OCI-LY3 (cell line): ENCODE data around the gene C17orf67.

Experiments used
- H2AFZ ChIP-seq: fragments of 200-600, 300-600 bp; shearing (Covaris generic); 2 replicates; pipeline ENCODE4 v1.6.0; 2014; ENCODE audit warnings: antibody characterized with exemption, low read depth, low read length
- H3K27ac ChIP-seq: fragments of 200-600, 300-600 bp; sonication (generic); 2 replicates; pipeline ENCODE4 v1.5.1; 2014; ENCODE audit warnings: mild to moderate bottlenecking, low read length, moderate library complexity, mixed read lengths
- H3K27me3 ChIP-seq: fragments of 200-600, 300-600 bp; sonication (generic); 2 replicates; pipeline ENCODE4 v1.6.1; 2014; ENCODE audit warnings: low read depth, low read length, mixed read lengths
- H3K36me3 ChIP-seq: fragments of 200-600, 300-600 bp; sonication (generic); replicated peaks from 2 replicates; pipeline ENCODE3; 2014; ENCODE audit warnings: low read depth, low read length, mixed read lengths
- H3K4me1 ChIP-seq: fragments of 300-600, 200-600 bp; sonication (generic); 2 replicates; pipeline ENCODE4 v1.6.1; 2014; ENCODE audit warnings: low read length, mixed read lengths
- H3K4me2 ChIP-seq: fragments of 200-600, 300-600 bp; sonication (generic); 2 replicates; pipeline ENCODE4 v1.6.1; 2014; ENCODE audit warnings: low read length, mixed read lengths
- H3K4me3 ChIP-seq: fragments of 300-600, 200-600 bp; sonication (generic); 2 replicates; pipeline ENCODE4 v1.5.1; 2014; ENCODE audit warnings: antibody characterized with exemption, mild to moderate bottlenecking, low read length, moderate library complexity
- H3K79me2 ChIP-seq: fragments of 300-600, 200-600 bp; shearing (Covaris generic); 2 replicates; pipeline ENCODE4 v1.6.1; 2014; ENCODE audit warnings: mild to moderate bottlenecking, low read length, mixed read lengths
- H3K9ac ChIP-seq: fragments of 300-600, 200-600 bp; shearing (Covaris generic); 2 replicates; pipeline ENCODE4 v1.6.0; 2014; ENCODE audit warnings: mild to moderate bottlenecking, low read length, moderate library complexity
- H3K9me3 ChIP-seq: fragments of 200-600, 300-600 bp; shearing (Covaris generic); 2 replicates; pipeline ENCODE4 v1.6.1; 2014; ENCODE audit warnings: low read length, mixed read lengths; ENCODE audit not compliant: insufficient read depth
- H4K20me1 ChIP-seq: fragments of 200-600, 300-600 bp; sonication (generic); 2 replicates; pipeline ENCODE4 v1.6.1; 2016; ENCODE audit warnings: low read length, mixed read lengths; ENCODE audit not compliant: insufficient read depth
- EZH2phosphoT487 ChIP-seq: fragments of 200-600 bp; shearing (Covaris generic); IDR thresholded peaks from 2 replicates; pipeline ENCODE4 v1.6.1; 2018; ENCODE audit warnings: antibody characterized with exemption, mixed run types, low read depth
- TF ChIP-seq, protein P1 (sequence below): fragments of 200-600, 300-600 bp; sonication (generic); IDR thresholded peaks from 2 replicates; pipeline ENCODE4 v1.5.1; 2014; ENCODE audit warnings: antibody characterized with exemption, low read length, low read depth

Gene C17orf67

DNA sequence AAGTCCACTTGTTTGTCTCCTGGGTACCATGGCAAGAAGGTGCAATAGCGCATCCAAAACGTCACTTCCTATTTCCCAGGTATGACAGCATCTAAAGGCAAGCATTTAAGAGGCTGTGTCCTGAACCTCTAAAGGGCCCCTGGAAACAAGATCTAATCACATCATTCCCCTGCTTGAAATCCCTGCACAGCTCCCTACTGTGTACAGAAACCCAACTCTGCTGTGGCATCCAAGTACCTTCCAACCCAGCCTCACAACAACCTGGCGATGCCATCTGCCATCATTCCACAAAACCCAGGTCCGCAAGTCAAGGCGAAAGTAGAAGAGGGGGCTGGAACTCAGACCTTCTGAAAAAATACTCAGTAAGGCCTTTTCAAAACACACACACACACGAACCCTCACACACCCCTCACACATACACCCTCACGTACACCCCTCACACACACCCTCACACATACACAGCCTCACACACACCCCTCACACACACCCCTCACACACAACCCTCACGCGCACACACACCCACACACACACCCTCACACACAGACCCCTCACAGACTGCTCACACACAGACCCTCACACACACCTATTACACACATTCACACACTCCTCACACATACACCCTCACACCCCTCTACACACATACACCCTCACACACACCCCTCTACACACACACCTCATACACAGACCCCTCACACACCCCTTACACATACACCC, 24.5 kb downstream of the C17orf67 start:
- no peak overlapping the region for H2AFZ ChIP-seq
- H4K20me1 ChIP-seq, result no peaks in the 10 kb centered on the region
- H3K27me3 ChIP-seq, result no peaks in the 10 kb centered on the region
- no peak overlapping the region for H3K9ac ChIP-seq
- H3K4me2 ChIP-seq, result no peak overlapping the region
- TF ChIP-seq, protein P1, sequence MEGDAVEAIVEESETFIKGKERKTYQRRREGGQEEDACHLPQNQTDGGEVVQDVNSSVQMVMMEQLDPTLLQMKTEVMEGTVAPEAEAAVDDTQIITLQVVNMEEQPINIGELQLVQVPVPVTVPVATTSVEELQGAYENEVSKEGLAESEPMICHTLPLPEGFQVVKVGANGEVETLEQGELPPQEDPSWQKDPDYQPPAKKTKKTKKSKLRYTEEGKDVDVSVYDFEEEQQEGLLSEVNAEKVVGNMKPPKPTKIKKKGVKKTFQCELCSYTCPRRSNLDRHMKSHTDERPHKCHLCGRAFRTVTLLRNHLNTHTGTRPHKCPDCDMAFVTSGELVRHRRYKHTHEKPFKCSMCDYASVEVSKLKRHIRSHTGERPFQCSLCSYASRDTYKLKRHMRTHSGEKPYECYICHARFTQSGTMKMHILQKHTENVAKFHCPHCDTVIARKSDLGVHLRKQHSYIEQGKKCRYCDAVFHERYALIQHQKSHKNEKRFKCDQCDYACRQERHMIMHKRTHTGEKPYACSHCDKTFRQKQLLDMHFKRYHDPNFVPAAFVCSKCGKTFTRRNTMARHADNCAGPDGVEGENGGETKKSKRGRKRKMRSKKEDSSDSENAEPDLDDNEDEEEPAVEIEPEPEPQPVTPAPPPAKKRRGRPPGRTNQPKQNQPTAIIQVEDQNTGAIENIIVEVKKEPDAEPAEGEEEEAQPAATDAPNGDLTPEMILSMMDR, result no peak
- no peaks in the 10 kb centered on the region for H3K4me1 ChIP-seq
- H3K79me2 ChIP-seq, result no peaks in the 10 kb centered on the region
- no peak overlapping the region for H3K27ac ChIP-seq
- H3K36me3 ChIP-seq, result no peaks in the 10 kb centered on the region
- no peaks in the 10 kb centered on the region for H3K9me3 ChIP-seq
- H3K4me3 ChIP-seq, result no peak overlapping the region

DNA sequence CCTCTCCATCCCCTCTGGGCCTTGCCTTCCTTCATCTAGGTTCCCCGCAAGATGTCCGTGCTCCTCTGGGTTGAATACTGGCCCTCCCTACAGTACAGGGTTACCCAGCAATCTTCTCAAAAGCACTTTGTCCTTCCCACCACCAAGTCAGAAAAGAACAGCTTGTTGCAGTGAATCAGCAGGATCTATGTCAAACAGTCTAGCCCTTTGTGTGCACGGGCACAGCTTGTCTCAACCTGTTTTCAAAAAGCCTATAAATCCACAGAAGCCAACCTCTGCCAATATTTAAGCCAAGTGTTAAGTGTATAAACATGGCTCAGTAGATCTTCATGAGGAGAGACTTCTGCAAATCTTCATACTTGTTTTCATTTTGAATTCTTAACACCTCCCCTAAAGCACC, 25.2 kb downstream of the C17orf67 start:
- H3K9ac ChIP-seq, result no peak overlapping the region
- no peak overlapping the region for H3K27ac ChIP-seq
- H3K9me3 ChIP-seq, result no peaks in the 10 kb centered on the region
- H2AFZ ChIP-seq, result no peak overlapping the region
- H3K36me3 ChIP-seq, result no peaks in the 10 kb centered on the region
- no peaks in the 10 kb centered on the region for H4K20me1 ChIP-seq
- H3K4me3 ChIP-seq, result no peak overlapping the region
- no peaks in the 10 kb centered on the region for H3K4me1 ChIP-seq
- no peak overlapping the region for H3K4me2 ChIP-seq
- no peaks in the 10 kb centered on the region for H3K27me3 ChIP-seq
- H3K79me2 ChIP-seq, result no peaks in the 10 kb centered on the region
- TF ChIP-seq, protein P1, result no peak
- no peak for TF ChIP-seq EZH2phosphoT487

DNA sequence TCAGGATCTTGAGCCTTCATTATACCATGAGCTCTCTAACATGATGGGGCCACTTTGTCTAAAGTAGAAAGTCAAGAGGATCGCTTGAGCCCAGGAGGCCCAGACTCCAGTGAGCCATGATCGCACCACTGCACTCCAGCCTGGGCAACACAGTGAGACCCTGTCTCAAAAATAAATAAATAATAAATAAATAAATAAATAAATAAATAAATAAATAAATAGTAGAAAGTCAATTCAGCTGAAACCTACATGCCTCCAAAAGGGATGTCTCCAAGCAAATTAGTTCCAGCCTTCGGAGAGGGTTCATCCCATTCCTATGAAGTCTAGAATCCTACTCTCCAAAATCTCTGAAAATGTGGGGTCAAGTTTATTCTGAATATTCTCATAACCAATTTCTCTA, 26.0 kb downstream of the C17orf67 start:
- TF ChIP-seq, protein P1, result no peak
- TF ChIP-seq EZH2phosphoT487, result no peak
- H3K27ac ChIP-seq, result no peak overlapping the region
- H4K20me1 ChIP-seq, result no peaks in the 10 kb centered on the region
- H3K79me2 ChIP-seq, result no peaks in the 10 kb centered on the region
- H3K36me3 ChIP-seq, result no peaks in the 10 kb centered on the region
- H3K27me3 ChIP-seq, result no peaks in the 10 kb centered on the region
- no peaks in the 10 kb centered on the region for H3K9me3 ChIP-seq
- no peak overlapping the region for H2AFZ ChIP-seq
- no peak overlapping the region for H3K9ac ChIP-seq
- H3K4me3 ChIP-seq, result no peak overlapping the region
- H3K4me2 ChIP-seq, result no peak overlapping the region
- H3K4me1 ChIP-seq, result no peaks in the 10 kb centered on the region

DNA sequence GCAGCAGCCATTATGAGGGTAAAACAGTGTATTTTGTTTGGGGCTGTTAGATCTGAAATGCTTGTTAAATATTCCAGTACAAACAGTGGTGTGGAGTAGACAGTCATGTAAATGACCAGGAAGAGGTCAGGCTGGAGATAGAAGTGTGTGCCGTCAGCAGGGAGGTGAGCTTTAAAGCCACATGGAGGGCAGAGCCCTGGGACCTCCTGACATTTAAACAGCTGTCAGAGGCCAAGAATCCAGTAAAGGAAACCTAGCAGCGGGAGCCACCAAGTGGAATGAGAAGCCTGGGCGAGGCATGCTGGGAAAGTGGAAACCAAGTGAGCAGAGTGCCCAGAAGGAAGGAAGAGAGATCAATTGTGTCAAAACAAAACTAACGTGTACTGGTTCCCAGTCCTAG, 26.8 kb downstream of the C17orf67 start:
- Histone ChIP-seq H3K79me2 (no peaks in the 10 kb centered on the region), H3K4me1 (no peaks in the 10 kb centered on the region), H3K36me3 (no peaks in the 10 kb centered on the region), H3K9ac (no peak overlapping the region), H2AFZ (no peak overlapping the region), H3K27me3 (no peaks in the 10 kb centered on the region), H3K4me2 (no peak overlapping the region), H4K20me1 (no peaks in the 10 kb centered on the region), H3K27ac (no peak overlapping the region), H3K9me3 (no peaks in the 10 kb centered on the region), H3K4me3 (no peak overlapping the region)
- TF ChIP-seq, protein P1, result no peak
- no peak for TF ChIP-seq EZH2phosphoT487
